Activated CD4-positive, CD25-positive, alpha-beta regulatory T cell treated with anti-CD3 and anti-CD28 coated beads, Interleukin-2, amount 50 U/mL, for 72 hours (primary cell): ENCODE measurements around the gene HOXC13.

Experiments used
- DNase-seq: peaks from one replicate; pipeline ENCODE4 v3.0.0; 2021

HOXC13 gene

DNA sequence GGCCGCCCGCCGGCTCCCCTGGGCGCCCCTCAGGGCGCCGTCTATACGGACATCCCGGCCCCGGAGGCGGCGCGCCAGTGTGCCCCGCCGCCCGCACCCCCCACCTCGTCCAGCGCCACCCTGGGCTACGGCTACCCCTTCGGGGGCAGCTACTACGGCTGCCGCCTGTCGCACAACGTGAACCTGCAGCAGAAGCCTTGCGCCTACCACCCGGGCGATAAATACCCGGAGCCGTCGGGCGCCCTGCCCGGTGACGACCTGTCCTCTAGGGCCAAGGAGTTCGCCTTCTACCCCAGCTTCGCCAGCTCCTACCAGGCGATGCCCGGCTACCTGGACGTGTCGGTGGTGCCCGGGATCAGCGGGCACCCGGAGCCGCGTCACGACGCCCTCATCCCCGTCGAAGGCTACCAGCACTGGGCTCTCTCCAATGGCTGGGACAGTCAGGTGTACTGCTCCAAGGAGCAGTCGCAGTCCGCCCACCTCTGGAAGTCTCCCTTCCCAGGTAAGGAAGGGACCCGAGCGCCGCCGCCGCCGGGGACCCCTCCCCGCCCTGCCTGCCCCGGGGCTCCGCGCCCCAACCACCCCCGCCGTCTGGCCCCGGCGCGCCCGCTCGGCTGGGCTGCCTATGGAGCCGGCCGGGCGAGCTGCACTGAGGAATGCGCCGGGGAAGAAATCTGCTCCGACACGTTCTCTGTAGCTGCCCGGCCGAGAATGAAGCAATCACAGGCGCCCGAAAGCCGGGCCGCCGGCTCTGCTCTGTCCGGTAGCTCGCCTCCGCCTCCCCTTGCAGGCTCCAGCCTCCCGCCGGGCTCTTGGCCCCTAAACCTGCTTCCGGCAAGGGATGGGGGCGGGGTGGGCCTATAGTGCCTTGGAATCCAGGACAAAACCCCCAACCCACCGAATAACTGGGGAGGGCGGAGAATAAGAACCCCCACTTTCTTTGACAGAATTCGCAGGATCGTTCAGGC, 794 bp downstream of the HOXC13 start:
- DNase-seq, result no peak

DNA sequence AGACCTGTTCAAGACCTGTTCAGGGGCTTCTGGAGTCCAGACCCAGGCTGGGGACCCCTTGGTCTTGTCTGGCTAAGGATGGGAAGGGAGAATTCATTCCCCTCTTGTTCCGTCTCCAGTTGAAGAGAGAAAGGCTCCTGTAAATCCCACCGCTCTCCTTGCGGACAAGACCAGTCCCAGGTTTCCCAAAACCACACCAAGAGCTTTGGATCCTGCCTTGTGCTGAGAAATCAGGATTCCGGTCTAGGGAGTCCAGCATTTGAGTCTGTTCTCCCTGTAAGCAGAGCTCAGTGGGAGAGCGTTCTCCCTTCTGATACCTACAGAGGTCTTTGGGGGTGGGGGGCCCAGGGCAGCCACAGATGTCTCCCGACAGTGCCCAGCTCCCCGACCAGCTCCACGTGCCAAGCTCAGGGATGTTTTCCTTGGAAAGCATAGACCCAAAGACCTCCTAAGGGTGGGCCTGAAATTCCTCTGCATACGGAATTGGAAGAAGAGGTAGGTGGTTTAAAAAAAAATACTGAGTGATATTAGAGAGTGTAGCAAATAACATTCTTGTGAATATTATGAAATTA, 1.9 kb downstream of the HOXC13 start:
- DNase-seq, result no peak

- no peak for DNase-seq
Observed at GRCh38 chr12:53941187-53941586, 2.6 kb downstream of the HOXC13 start.

DNA sequence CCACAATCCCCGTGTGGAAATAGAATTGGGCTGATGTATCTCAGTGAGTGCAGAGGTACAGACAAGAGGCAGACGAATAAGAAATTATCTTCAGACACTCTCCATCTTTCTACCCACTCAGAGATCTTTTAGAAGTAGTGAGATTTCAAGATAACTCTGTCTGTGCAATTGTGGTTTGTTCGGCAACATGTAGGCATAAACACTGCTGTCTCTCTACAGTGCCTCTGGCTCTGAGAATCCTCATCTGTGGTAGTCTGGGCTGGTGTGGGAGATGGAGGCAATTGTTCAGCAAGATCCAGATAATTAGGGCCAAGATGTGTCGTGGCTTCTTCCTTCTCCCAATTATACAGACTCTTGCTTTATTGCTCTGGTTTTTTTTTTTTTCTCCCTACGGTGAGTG, 3.1 kb downstream of the HOXC13 start:
- no peak for DNase-seq

GRCh38 chr12:53942467-53942997, 3.9 kb downstream of the HOXC13 start:
- no peak for DNase-seq

GRCh38 chr12:53944209-53944608, 5.6 kb downstream of the HOXC13 start:
- no peak for DNase-seq

DNA sequence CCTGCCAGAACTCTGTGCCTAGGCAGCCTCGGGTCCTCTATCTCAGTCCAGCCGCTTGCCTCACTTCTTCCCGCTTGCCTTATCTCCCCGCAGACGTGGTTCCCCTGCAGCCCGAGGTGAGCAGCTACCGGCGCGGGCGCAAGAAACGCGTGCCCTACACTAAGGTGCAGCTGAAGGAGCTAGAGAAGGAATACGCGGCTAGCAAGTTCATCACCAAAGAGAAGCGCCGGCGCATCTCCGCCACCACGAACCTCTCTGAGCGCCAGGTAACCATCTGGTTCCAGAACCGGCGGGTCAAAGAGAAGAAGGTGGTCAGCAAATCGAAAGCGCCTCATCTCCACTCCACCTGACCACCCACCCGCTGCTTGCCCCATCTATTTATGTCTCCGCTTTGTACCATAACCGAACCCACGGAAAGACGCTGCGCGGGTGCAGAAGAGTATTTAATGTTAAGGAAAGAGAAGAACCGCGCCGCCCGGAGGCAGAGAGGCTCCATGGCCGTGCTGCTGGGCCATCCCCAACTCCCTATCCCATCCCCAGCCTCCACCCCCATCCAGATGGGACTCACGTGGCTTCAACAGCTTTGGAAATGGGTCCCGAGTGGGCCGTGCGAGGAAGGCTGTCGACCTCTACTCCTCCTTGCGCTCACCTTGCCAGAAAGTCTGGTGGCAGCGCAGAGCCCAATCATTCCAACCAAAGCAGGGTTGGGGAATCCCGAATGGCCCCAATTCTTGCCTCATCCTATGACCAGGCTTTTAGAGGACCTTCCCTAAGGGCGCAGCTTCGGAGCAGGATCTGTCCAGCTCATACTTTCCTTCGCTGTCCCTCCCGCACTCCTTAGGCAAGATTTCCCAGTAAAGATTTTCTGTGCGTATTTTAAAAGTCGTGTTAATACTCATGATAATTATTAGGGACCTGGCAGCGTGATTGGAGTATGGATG, 6.5 kb downstream of the HOXC13 start:
- no peak for DNase-seq

- no peak for DNase-seq
Observed at GRCh38 chr12:53947743-53948142, 9.1 kb downstream of the HOXC13 start.

DNA sequence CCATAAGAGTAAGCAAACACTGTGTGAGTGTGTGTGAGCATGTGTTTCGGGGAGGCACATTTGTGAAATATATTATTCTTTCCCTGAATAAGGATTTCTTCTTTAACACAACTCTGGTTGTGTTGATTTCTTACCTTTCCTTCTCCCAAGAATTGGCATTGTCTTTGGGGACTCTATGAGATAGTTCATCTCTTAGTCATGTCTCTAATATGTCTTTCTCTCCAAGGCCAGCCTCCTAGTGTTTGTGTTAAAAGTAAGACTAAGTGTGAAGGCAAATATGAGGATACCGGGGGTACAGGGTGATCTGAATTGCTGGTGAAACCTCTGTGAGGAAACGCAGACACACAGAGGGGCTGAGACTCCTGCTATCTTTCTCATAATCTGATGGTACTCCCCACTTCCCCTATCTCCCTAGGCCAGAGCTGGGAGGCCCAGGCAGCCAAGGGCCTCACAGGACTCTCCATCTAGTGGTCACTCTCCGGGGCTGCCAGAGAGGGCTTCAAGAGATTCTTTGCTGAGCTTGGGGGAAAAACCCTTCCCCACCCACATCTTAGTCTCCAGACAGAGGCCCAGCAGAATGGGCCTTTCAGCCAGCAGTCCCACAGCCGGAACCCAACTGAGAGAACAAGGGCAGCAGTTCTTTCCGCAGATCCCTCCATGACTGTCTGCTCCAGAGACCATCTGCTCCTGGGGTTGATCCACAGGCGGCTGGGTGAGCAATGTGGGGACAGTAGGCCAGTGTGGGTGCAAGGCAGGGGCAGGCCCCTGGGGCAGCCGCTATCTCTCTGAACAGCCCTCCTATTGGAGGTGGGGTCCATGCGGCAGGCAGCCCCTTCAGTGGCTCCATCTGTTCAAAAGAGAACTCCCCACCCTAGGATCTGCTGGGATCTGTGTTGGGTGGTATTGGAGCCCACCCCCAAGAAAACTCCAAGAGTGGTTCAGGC, 10.3 kb downstream of the HOXC13 start:
- DNase-seq, result no peak

GRCh38 chr12:53949631-53950436, 11.2 kb downstream of the HOXC13 start:
- DNase-seq, result no peak

GRCh38 chr12:53950437-53950773, 11.8 kb downstream of the HOXC13 start:
- no peak for DNase-seq

DNA sequence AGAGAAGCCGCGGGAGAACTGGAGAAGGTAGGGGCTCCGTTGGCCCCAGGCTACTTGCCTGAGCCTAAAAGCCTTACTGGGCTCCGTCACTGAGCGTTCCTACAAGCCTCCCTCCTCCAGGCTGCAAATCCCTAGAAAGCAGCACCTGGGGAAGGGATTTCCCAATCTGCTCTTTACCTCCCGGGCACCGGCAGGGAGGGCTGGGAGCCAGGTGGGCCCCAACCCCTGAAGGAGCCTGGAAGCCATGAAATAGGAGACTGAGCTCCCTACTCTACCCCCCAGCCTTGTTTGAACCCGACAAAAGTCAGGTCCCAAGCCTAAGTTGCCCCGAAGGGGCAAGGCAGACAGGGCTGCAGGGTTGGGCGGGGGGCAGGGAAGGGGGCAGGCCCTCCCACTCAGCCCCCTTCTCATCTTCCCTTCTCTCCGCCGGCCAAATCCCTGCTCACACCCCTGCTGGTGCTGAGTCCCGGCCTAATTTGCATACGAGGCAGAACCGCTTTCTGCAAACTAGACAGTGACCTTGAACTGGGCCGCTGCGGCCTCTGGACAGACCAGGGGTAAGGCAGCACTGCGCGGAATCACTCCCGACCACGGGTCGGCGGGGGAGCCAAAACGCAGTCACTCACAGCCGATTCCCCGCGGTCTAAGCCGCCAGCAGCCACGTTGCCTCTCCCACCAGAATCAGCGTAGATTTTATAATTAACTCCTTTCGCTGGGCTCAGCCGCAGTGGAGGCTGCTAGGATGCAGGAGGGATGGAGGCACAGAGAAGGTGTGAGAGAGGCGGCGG, 12.4 kb downstream of the HOXC13 start:
- DNase-seq, result no peak

GRCh38 chr12:53951577-53952334, 13.1 kb downstream of the HOXC13 start:
- no peak for DNase-seq

GRCh38 chr12:53952335-53952694, 13.7 kb downstream of the HOXC13 start:
- DNase-seq, result no peak

- DNase-seq, result no peak
Observed at GRCh38 chr12:53952871-53953734, 14.5 kb downstream of the HOXC13 start.

DNA sequence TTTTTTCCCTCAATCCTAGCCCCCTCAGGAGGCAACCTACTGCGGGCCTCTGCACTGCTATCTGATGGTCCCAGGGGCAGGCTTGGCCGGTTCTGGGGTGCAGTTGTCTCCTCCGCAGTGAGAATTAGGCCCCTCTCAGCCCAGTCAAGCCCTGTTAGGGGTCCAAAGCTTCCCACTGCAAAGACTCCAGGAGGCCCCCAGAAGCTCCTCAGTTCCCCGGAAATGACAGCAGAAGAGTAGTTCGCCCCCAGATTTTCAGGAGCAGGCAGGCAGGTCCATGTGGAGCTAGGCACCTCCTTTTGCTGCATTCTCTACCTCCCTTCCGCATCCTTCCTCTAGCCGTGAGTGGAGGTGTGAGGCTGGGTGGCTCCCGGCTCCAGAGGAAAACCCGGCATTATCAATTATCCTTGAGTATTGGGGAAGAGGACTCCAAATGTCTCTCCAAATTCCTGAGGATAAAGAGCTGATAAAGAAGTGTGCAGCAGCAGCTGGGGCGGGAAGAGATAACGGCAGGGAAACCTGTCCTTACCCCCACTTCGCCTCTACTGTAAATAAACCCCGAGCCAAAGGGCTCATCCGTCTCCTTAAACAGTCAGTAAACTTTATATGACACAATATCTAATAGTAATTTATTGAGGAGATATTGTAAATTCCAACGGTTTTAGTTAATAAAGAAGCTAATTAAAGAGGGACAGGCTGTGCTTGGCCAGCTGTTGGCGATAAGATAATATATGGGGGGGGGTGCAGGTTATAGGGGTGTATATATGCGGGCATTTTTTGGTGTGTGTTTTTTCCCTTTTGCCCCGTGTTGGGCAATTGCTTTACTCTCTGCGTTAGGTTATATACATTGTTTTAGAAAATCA, 15.4 kb downstream of the HOXC13 start:
- no peak for DNase-seq

DNA sequence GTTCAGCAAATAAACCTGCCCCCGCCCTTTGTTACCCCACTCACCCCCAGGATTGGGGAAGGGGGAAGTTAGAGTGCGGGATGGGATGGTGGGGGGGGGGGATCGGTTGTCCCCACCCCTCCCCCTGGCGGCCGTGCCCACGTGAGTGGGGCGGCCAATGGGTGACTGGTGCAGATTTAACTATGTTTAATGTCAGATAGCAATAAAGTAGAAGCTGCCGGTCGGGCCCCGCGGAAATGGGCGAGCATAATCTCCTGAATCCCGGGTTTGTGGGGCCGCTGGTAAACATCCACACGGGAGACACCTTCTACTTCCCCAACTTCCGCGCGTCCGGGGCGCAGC, 16.0 kb downstream of the HOXC13 start, which contains the start of gene HOXC12:
HOXC12 (plus strand) TSS at position 210 of the 342 bp plus-strand sequence; CDS start at position 237, 27 bp downstream.
- DNase-seq, result no peak
